ENCODE results near the gene RUFY2. TPM values are rescaled to one million over a fixed set of nuclear protein-coding genes. Genes with fewer than 3 reads are reported as not detected.

Gene RUFY2
- total RNA-seq, 1 experiment from 2014 or later: 30.5 TPM

- no peaks in the 10 kb centered on the region for H3K36me3 ChIP-seq (ENCODE audit: low read depth)
- H4K20me1 ChIP-seq (ENCODE audit: insufficient read depth): no peaks in the 10 kb centered on the region
- no peak for TF ChIP-seq CTCF (conservative IDR thresholded peaks at IDR 0.05)
- TF ChIP-seq EZH2 (IDR thresholded peaks at IDR 0.05; ENCODE audit: low read depth): no peak
- H3K9me2 ChIP-seq (ENCODE audit: insufficient read depth): no peaks in the 10 kb centered on the region
- H3K27me3 ChIP-seq (ENCODE audit: insufficient read depth, low read depth): no peaks in the 10 kb centered on the region
- H3K9me3 ChIP-seq (ENCODE audit: insufficient read depth, low read depth): no peaks in the 10 kb centered on the region
- 0 out of 2 replicates have a peak, but pooled peaks cover under 1% of the 10 kb centered on the region for H3F3A ChIP-seq (ENCODE audit: insufficient read depth, low read depth)
- CTCF ChIA-PET: interaction anchor here (0.5 to 2.8 kb wide), 8 partner anchors 77 to 604 kb away, joined by 3 to 24 read pairs (median 3); no protein-coding TSS in a partner anchor
- no peaks in the 10 kb centered on the region for H3K79me2 ChIP-seq (ENCODE audit: low read depth)
- peaks cover 9% of the 10 kb centered on the region for H3K4me1 ChIP-seq (replicated peaks; ENCODE audit: insufficient read depth)
- H3K4me3 ChIP-seq: no peak overlapping the region
- DNase-seq: no peak
- no TSS peak for BruUV-seq (replicated peaks)
- no peak overlapping the region for H2AFZ ChIP-seq
- no peak overlapping the region for H3K27ac ChIP-seq
- no peak overlapping the region for H3K4me2 ChIP-seq
- intact Hi-C loops (cut with micrococcal nuclease; ENCODE audit: unreplicated experiment): loop anchor here (5.0 kb wide), 2 partner anchors 604 to 634 kb away; partner anchors contain the start of gene CTNNA3
- POLR2A ChIA-PET (ENCODE audit: unreplicated experiment): interaction anchor here (0.6 kb wide), 1 partner anchor 27 kb away, joined by 3 read pairs; no protein-coding TSS in a partner anchor
Observed at GRCh38 chr10:68301301-68301700, 105.8 kb downstream of the RUFY2 start.

DNA sequence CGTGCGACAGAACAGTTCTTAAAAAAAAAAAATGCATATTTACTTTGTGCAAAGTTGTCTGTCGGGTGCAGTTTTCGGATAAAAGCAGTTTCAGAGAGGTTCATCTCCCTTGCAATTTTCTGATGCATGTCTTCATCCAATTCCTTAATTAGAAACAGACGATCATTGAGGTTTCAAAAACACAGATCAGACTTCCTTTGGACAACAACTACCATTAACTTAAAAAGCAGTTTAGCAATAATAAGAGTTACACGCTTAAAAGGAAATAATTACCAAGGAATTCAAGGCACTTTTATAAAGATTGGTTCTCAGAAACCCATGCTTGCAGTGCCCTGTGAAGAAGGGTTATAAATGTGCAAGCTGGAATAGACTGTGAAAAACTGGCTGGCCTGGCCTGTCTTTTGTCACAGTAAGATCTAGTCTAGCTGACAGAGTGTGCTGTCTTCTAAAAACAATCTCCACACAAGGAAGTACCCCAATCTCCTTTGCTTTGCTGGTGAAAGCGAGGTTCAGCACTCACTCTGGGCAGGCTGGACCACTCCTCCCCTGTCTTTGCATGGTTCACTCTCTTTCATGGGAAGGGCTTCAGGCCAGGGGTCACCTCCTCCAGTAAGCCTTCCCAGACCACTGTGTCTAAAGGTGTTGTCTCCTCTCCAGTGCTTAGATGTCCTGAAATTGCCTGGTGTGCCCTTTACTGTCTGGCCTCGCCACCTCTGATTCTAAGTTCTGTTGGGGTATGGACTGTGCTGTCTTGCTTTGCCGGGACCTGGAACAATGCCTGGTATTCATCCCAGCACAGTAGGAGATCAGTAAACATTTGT lies 110.0 kb downstream of the RUFY2 start:
- Histone ChIP-seq H3F3A (ENCODE audit: insufficient read depth, low read depth) (no peaks in the 10 kb centered on the region), H3K4me2 (no peak overlapping the region), H3K27ac (no peak overlapping the region), H3K27me3 (ENCODE audit: insufficient read depth, low read depth) (no peaks in the 10 kb centered on the region), H3K9me2 (ENCODE audit: insufficient read depth) (no peaks in the 10 kb centered on the region), H3K9me3 (ENCODE audit: insufficient read depth, low read depth) (no peaks in the 10 kb centered on the region), H3K4me1 (replicated peaks; ENCODE audit: insufficient read depth) (peaks cover 8% of the 10 kb centered on the region), H2AFZ (no peak overlapping the region), H3K79me2 (ENCODE audit: low read depth) (no peaks in the 10 kb centered on the region), H3K4me3 (no peak overlapping the region), H4K20me1 (ENCODE audit: insufficient read depth) (no peaks in the 10 kb centered on the region), H3K36me3 (ENCODE audit: low read depth) (no peaks in the 10 kb centered on the region)
- ChIA-PET POLR2A (ENCODE audit: unreplicated experiment) (no interaction called here), CTCF (no interaction called here)
- TF ChIP-seq EZH2 (IDR thresholded peaks at IDR 0.05; ENCODE audit: low read depth): no peak
- no peak for TF ChIP-seq CTCF (conservative IDR thresholded peaks at IDR 0.05)
- no peak for DNase-seq
- intact Hi-C loops (cut with micrococcal nuclease; ENCODE audit: unreplicated experiment): no loop called here
- no TSS peak for BruUV-seq (replicated peaks)

Other genes starting within 250 kb of the RUFY2 start
- not detected in 2 replicates for gene ATOH7, start 175.2 kb downstream of the RUFY2 start, total RNA-seq (2021)
- 161 and 175 TPM in 2 replicates for gene HNRNPH3, start 75.2 kb downstream of the RUFY2 start, total RNA-seq (2021)
- gene PBLD, start 74.3 kb downstream of the RUFY2 start, total RNA-seq (2021): 9.3 and 11.7 TPM in 2 replicates
- 27.5 and 33.4 TPM in 2 replicates for gene DNA2, start 64.7 kb upstream of the RUFY2 start, total RNA-seq (2021)
- gene SLC25A16, start 120.2 kb upstream of the RUFY2 start, total RNA-seq (2021): 12.6 and 20.3 TPM in 2 replicates
- 1.9 and 2.4 TPM in 2 replicates for gene TET1, start 153.1 kb upstream of the RUFY2 start, total RNA-seq (2021)

Measured in PC-9 (cell line).